Endothelial cell of umbilical vein (primary cell): ENCODE results near the gene ATXN7. TPM values are rescaled to one million over a fixed set of nuclear protein-coding genes. Genes with fewer than 3 reads are reported as not detected.

Source experiments
- BruUV-seq: library from RNA; stranded (reverse); fragments of 400-500 nt; replicated peaks from 2 replicates; lab custom pipeline; 2021; lab: Mats Ljungman, UMichigan
- CTCF ChIA-PET: fragments of 300-600, 350-600 bp; sonication (Branson Sonifier 250); formaldehyde crosslinking; loops from one replicate; lab custom pipeline; 2021; ENCODE audit warnings: antibody characterized with exemption, inconsistent platforms; lab: Charles Lee
- POLR2A ChIA-PET: fragments of 300-600, 350-600 bp; sonication (Branson Sonifier 250); formaldehyde crosslinking; loops from one replicate; lab custom pipeline; 2021; ENCODE audit warnings: antibody characterized with exemption, inconsistent platforms; lab: Charles Lee
- DNase-seq: peaks from one replicate; pipeline ENCODE4 v3.0.0-alpha.2; 2011; ENCODE audit warnings: low read depth, low spot score
- FAIRE-seq: peaks from 2 replicates; lab custom pipeline; 2011; peaks lifted over from hg19 to GRCh38; lab: Jason Lieb, UNC
- H2AFZ ChIP-seq: 2 replicates; pipeline ENCODE4 v1.6.0; 2012; ENCODE audit warnings: low read depth, low read length, control low read depth, inconsistent platforms
- H3K27ac ChIP-seq: 2 replicates; pipeline ENCODE4 v1.5.1; 2011; ENCODE audit warnings: low read depth, mild to moderate bottlenecking, control low read depth, low read length, moderate library complexity; ENCODE audit not compliant: insufficient read depth
- H3K27me3 ChIP-seq, 2 experiments: 2 replicates each; pipeline versions ENCODE4 v1.6.0 to v1.6.1; 2011; ENCODE audit warnings: low read length in 2 of 2, mixed read lengths in 1 of 2; ENCODE audit not compliant: control insufficient read depth in 2 of 2, insufficient read depth in 2 of 2
- H3K36me3 ChIP-seq, 2 experiments: 2 replicates in 1 of 2; 3 replicates in 1 of 2; pipeline ENCODE4 v1.5.1; 2011; ENCODE audit warnings: low read length in 2 of 2, mild to moderate bottlenecking in 1 of 2, moderate library complexity in 1 of 2; ENCODE audit not compliant: control insufficient read depth in 2 of 2, insufficient read depth in 2 of 2; ENCODE audit errors: extremely low read depth in 1 of 2
- H3K4me1 ChIP-seq: 3 replicates; pipeline ENCODE4 v1.5.1; 2011; ENCODE audit warnings: mild to moderate bottlenecking, low read length; ENCODE audit not compliant: control insufficient read depth, insufficient read depth; ENCODE audit errors: extremely low read depth
- H3K4me2 ChIP-seq: 2 replicates; pipeline ENCODE4 v1.6.1; 2011; ENCODE audit warnings: low read length, control low read depth, mixed read lengths; ENCODE audit not compliant: insufficient read depth
- H3K4me3 ChIP-seq, 3 experiments: fragments of 200-600 bp in 1 of 3; sonication (generic), shearing (Covaris generic) in 1 of 3; replicated peaks in 1 of 3; 2 replicates each; pipeline ENCODE4 v1.5.1; 2011 to 2016; ENCODE audit warnings: control low read depth in 3 of 3, low read length in 3 of 3, mild to moderate bottlenecking in 2 of 3, inconsistent platforms in 1 of 3, low read depth in 1 of 3, moderate library complexity in 1 of 3; ENCODE audit not compliant: insufficient read depth in 1 of 3
- H3K79me2 ChIP-seq: 2 replicates; pipeline ENCODE4 v1.6.0; 2012; ENCODE audit warnings: low read length, inconsistent platforms; ENCODE audit not compliant: control insufficient read depth, insufficient read depth
- H3K9ac ChIP-seq: replicated peaks from 2 replicates; pipeline ENCODE3; 2011; ENCODE audit warnings: low read length, control low read depth; ENCODE audit not compliant: insufficient read depth; ENCODE audit errors: extremely low read depth
- H3K9me1 ChIP-seq: replicated peaks from 3 replicates; pipeline ENCODE4 v1.6.0; 2011; ENCODE audit warnings: mild to moderate bottlenecking, low read length; ENCODE audit not compliant: control insufficient read depth, insufficient read depth; ENCODE audit errors: extremely low read depth
- H3K9me3 ChIP-seq: replicated peaks from 2 replicates; pipeline ENCODE4 v1.5.1; 2012; ENCODE audit warnings: low read length, inconsistent platforms; ENCODE audit not compliant: control insufficient read depth, insufficient read depth
- H4K20me1 ChIP-seq: replicated peaks from 2 replicates; pipeline ENCODE3; 2011; ENCODE audit warnings: mild to moderate bottlenecking, low read length; ENCODE audit not compliant: control insufficient read depth, insufficient read depth; ENCODE audit errors: extremely low read depth
- EZH2 ChIP-seq: IDR thresholded peaks from 2 replicates; pipeline ENCODE4 v1.6.1; 2012; ENCODE audit warnings: borderline replicate concordance, low read depth, mild to moderate bottlenecking, moderate library complexity, low read length, inconsistent platforms; ENCODE audit not compliant: severe bottlenecking
- FOS ChIP-seq: IDR thresholded peaks from 2 replicates; pipeline ENCODE4 v1.6.1; 2011; ENCODE audit warnings: mild to moderate bottlenecking, low read length, moderate library complexity, borderline replicate concordance; ENCODE audit not compliant: insufficient read depth
- GATA2 ChIP-seq: IDR thresholded peaks from 2 replicates; pipeline ENCODE4 v1.7.0; 2011; ENCODE audit warnings: low read depth, mild to moderate bottlenecking, moderate library complexity, mixed read lengths, low read length; ENCODE audit not compliant: insufficient read length, insufficient read depth
- JUN ChIP-seq: IDR thresholded peaks from 2 replicates; pipeline ENCODE4 v1.6.1; 2011; ENCODE audit warnings: borderline replicate concordance, low read depth; ENCODE audit not compliant: insufficient read length, insufficient read depth
- MYC ChIP-seq: IDR thresholded peaks from one replicate; pipeline ENCODE4 v1.6.1; 2011; ENCODE audit warnings: mild to moderate bottlenecking, low read depth, low read length
- POLR2A ChIP-seq: IDR thresholded peaks from 2 replicates; pipeline ENCODE4 v1.6.1; 2012; ENCODE audit warnings: low read depth, mild to moderate bottlenecking, control low read depth, low read length
- POLR2AphosphoS5 ChIP-seq: IDR thresholded peaks from 2 replicates; pipeline ENCODE4 v1.6.1; 2012; ENCODE audit warnings: low read depth, mild to moderate bottlenecking, control low read depth, low read length, moderate library complexity; ENCODE audit not compliant: insufficient read depth
- dilution Hi-C: fragments of 300-500 bp; cut with MboI; formaldehyde crosslinking; loops from one replicate; pipeline ENCODE4 v1.15.0; 2019; ENCODE audit warnings: low sequenced_read_pairs; ENCODE audit not compliant: extremely low pct_ligation_motif_present
- intact Hi-C: fragments of 100-400 bp; cut with micrococcal nuclease; formaldehyde crosslinking; loops from one replicate; pipeline ENCODE4 v1.10.0; 2022
- polyA plus RNA-seq, 4 experiments: library from polyadenylated mRNA; depleted of rRNA in 3 of 4; stranded (reverse) in 3 of 4; unstranded in 1 of 4; fragments of >200 nt; gene quantifications; 2 replicates each; pipeline versions ENCODE4 v1.2.1 to v1.2.3, GENCODE V29; 2011 to 2012; ENCODE audit warnings: missing spikeins in 1 of 4
- total RNA-seq: library from RNA; stranded (reverse); gene quantifications from 2 replicates; pipeline ENCODE4 v1.2.3, GENCODE V29; 2021
- TF ChIP-seq, protein P1 (sequence below), 2 donors: IDR thresholded peaks; 1 replicate in 1 of 2; 2 replicates in 1 of 2; pipeline ENCODE4 v1.5.1; 2011; ENCODE audit warnings: low read length in 2 of 2, mild to moderate bottlenecking in 2 of 2, moderate library complexity in 2 of 2, control low read depth in 1 of 2, inconsistent platforms in 1 of 2, low read depth in 1 of 2; ENCODE audit not compliant: insufficient read depth in 1 of 2; ENCODE audit errors: extremely low read depth in 1 of 2
- TF ChIP-seq, protein P2 (sequence below): IDR thresholded peaks from 2 replicates; pipeline ENCODE4 v1.6.1; 2011; ENCODE audit not compliant: insufficient read depth, insufficient read length

Gene ATXN7
- total and polyA plus RNA-seq, 2 donors (not counting 3 experiments of a cell fraction or from before 2014, with no cell fraction given): 21.2 to 34.7 TPM

DNA sequence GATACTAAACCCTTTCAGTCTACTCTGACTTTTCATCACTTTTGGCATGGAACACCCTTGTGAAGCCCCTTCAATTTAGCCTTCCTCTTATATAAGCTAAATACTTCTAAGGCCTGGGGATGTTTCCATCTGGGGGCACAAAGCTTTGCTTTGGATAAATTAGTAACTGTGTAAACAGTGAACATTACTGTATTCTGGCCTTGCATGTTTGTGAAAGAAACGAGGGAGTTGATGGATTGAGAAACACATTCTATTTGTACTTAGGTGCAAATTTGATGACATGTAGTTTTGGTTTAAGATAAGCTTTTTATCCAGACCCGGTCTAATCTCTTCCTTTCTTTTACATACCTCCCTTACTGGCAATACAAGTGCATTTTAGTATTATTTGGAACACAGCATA, 139.9 kb downstream of the ATXN7 start:
- no peaks in the 10 kb centered on the region for H3K9me3 ChIP-seq
- DNase-seq: no peak
- no peak overlapping the region for H3K9ac ChIP-seq
- dilution Hi-C loops: no loop called here
- intact Hi-C loops: no loop called here
- no peak for FAIRE-seq
- no peak overlapping the region for H2AFZ ChIP-seq
- H3K79me2 ChIP-seq: no peaks in the 10 kb centered on the region
- no peak overlapping the region for H3K27ac ChIP-seq
- no peak overlapping the region for H3K4me2 ChIP-seq
- H3K9me1 ChIP-seq: no peaks in the 10 kb centered on the region
- POLR2A ChIA-PET: no interaction called here
- H3K27me3 ChIP-seq: no peaks in the 10 kb centered on the region
- CTCF ChIA-PET: interaction anchor here (0.8 to 1.4 kb wide), 4 partner anchors 8 to 43 kb away, joined by 3 to 4 read pairs (median 4); no protein-coding TSS in a partner anchor
- BruUV-seq: no TSS peak
- H3K4me1 ChIP-seq: peaks cover under 1% of the 10 kb centered on the region
- H3K36me3 ChIP-seq: peaks cover 11 to 18% of the 10 kb centered on the region in 2 experiments
- H4K20me1 ChIP-seq: no peaks in the 10 kb centered on the region
- TF ChIP-seq FOS (no peak), POLR2AphosphoS5 (no peak), JUN (no peak), POLR2A (no peak), EZH2 (no peak), GATA2 (no peak), MYC (no peak)
- TF ChIP-seq, protein P1, sequence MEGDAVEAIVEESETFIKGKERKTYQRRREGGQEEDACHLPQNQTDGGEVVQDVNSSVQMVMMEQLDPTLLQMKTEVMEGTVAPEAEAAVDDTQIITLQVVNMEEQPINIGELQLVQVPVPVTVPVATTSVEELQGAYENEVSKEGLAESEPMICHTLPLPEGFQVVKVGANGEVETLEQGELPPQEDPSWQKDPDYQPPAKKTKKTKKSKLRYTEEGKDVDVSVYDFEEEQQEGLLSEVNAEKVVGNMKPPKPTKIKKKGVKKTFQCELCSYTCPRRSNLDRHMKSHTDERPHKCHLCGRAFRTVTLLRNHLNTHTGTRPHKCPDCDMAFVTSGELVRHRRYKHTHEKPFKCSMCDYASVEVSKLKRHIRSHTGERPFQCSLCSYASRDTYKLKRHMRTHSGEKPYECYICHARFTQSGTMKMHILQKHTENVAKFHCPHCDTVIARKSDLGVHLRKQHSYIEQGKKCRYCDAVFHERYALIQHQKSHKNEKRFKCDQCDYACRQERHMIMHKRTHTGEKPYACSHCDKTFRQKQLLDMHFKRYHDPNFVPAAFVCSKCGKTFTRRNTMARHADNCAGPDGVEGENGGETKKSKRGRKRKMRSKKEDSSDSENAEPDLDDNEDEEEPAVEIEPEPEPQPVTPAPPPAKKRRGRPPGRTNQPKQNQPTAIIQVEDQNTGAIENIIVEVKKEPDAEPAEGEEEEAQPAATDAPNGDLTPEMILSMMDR (IDR thresholded peaks at IDR 0.05; ENCODE audit: extremely low read depth in 1 of 2, insufficient read depth in 1 of 2, low read depth in 1 of 2, low read length in 2 of 2): no peak
- TF ChIP-seq, protein P2, sequence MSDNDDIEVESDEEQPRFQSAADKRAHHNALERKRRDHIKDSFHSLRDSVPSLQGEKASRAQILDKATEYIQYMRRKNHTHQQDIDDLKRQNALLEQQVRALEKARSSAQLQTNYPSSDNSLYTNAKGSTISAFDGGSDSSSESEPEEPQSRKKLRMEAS: no peak
- no peak overlapping the region for H3K4me3 ChIP-seq
